Activated CD4-positive, alpha-beta T cell treated with anti-CD3 and anti-CD28 coated beads, Interleukin-2, amount 10 ng/mL, durations not matched to agents 24 days and 14 days (primary cell): ENCODE results near the gene REEP1. TPM values are rescaled to one million over a fixed set of nuclear protein-coding genes. Genes with fewer than 3 reads are reported as not detected.
A peak's percentile ranks its signal among the peaks of the same experiment; 100 is the strongest.

Experiments
- DNase-seq: peaks from one replicate; pipeline ENCODE4 v3.0.0; 2022
- H3K27ac Mint-ChIP-seq: one replicate; pipeline ENCODE4 v1.8.0; 2022; ENCODE audit warnings: mild to moderate bottlenecking, mixed read lengths
- H3K27me3 Mint-ChIP-seq: one replicate; pipeline ENCODE4 v1.8.0; 2022; ENCODE audit warnings: mixed read lengths
- H3K36me3 Mint-ChIP-seq: one replicate; pipeline ENCODE4 v1.8.0; 2022; ENCODE audit warnings: low read depth, mild to moderate bottlenecking, mixed read lengths
- H3K4me1 Mint-ChIP-seq: one replicate; pipeline ENCODE4 v1.8.0; 2021; ENCODE audit warnings: mixed read lengths
- H3K4me3 Mint-ChIP-seq: one replicate; pipeline ENCODE4 v1.8.0; 2022; ENCODE audit warnings: mild to moderate bottlenecking, moderate library complexity, mixed read lengths
- H3K9me3 Mint-ChIP-seq: one replicate; pipeline ENCODE4 v1.8.0; 2021; ENCODE audit warnings: mixed read lengths
- intact Hi-C: fragments of 100-400 bp; cut with micrococcal nuclease; formaldehyde crosslinking; loops from one replicate; pipeline ENCODE4 v1.15.1; 2023
- total RNA-seq: library from RNA; stranded (reverse); gene quantifications from 2 replicates; pipeline ENCODE4 v1.2.3, GENCODE V29; 2022

REEP1 gene
- total RNA-seq, 1 donor from 2014 or later, result 0.44 TPM

DNA sequence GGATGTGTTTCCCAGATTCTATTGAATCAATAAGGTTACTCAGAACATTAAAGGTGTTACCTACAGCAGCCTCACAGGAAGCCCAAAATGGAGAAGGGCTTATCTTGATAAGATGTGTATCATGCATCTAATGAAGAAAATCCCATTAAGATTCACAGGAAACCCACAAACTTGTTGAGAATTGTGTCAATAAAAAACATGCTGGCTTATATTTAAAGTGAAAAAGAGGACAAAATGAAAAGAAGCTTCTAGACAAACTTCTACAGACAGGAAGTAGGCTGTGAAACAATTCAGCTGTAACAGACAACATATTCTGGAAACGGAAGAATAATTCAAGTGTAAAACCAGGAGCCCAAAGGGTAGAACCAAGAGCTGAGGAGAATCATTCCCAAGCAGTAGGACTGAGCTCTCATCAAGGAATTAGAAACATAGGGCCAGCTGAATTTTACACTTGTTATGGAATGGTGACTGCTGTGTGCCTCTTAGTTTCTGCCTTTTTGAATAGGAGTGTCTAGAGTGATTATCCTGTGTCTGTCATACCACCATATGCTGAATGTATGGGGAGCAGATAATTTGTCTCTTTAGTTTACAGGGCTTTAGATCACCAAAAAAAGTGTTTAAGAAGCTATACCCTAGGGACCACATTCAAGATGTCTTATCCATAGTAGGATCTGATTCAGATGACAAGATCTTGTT, 151.8 kb downstream of the REEP1 start:
- Mint-ChIP-seq H3K27ac (peak overlapping the region; percentile 83), H3K4me1 (peaks cover 60% of the 10 kb centered on the region), H3K36me3 (peaks cover 32% of the 10 kb centered on the region), H3K9me3 (no peaks in the 10 kb centered on the region), H3K4me3 (peak overlapping the region; percentile 63), H3K27me3 (no peaks in the 10 kb centered on the region)
- DNase-seq, result peak; percentile 72
- intact Hi-C loops, result loop anchor here (1.0 kb wide), 1 partner anchor 10 kb away; the partner anchor contains the start of gene IMMT

DNA sequence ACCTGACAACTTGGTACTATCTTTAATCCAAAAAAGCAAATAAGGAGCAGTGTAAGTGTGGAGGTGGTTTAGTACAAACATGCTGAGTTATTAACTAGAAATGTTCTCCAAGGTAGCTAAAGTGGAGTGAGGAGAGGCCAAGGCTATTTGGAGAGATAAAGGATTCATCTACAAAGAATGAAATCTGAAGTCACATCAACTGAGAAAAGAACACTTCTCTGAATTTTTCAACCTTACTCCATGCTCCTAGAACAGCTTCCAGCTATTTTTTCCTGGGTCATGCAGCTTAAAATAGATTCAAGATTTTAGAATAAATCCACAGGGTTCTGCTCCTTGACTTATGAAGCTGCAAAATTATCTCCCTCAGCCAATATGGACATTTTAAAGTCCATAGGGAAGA, 160.8 kb downstream of the REEP1 start:
- no peaks in the 10 kb centered on the region for H3K9me3 Mint-ChIP-seq
- intact Hi-C loops, result no loop called here
- peaks cover 20% of the 10 kb centered on the region for H3K4me1 Mint-ChIP-seq
- no peak for DNase-seq
- H3K4me3 Mint-ChIP-seq, result no peak overlapping the region
- H3K27ac Mint-ChIP-seq, result peak overlapping the region; percentile 14
- no peaks in the 10 kb centered on the region for H3K27me3 Mint-ChIP-seq
- peaks cover 63% of the 10 kb centered on the region for H3K36me3 Mint-ChIP-seq

DNA sequence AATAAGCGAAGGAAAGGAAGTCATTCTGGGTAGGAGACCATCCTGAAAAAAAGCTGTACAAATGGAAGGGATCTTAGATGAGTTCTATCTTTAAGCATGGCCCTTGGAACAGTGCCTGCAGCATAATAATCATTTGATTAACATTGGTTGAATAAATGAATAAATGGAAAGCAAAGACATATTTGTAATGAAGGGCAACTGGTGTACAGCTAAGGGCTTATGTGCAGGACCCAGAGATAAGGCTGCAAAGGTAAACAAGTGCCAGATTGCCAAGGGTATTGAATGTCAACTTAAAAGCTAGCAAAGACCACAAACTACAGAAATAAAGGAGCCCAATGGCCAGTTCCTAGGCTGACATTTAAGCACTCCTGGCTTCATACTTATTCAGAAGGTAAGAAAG, 161.6 kb downstream of the REEP1 start:
- Mint-ChIP-seq H3K36me3 (peaks cover 65% of the 10 kb centered on the region), H3K4me3 (no peak overlapping the region), H3K27ac (no peak overlapping the region), H3K4me1 (peaks cover 20% of the 10 kb centered on the region), H3K9me3 (no peaks in the 10 kb centered on the region), H3K27me3 (no peaks in the 10 kb centered on the region)
- intact Hi-C loops, result no loop called here
- DNase-seq, result no peak

DNA sequence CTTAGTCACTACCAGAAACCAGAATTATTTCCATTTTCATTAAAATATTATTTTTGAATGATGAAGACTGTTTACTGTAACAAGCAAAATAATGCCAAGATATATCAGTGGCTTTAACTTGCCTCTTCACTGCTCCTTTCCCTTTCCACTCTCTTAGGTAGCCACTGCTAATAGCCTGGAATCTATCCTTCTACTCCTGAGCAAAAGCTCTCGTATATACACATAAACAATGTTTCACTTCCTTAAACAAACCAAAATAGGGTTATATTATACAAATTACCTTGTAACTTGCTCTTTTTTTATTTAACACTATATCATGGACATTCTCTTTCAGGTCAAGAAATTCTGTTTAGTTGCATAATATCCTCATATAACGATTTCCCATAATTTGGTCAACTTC, 163.0 kb downstream of the REEP1 start:
- no peak for DNase-seq
- Mint-ChIP-seq H3K27me3 (no peaks in the 10 kb centered on the region), H3K4me1 (peaks cover 18% of the 10 kb centered on the region), H3K36me3 (peaks cover 67% of the 10 kb centered on the region), H3K4me3 (no peak overlapping the region), H3K27ac (no peak overlapping the region), H3K9me3 (no peaks in the 10 kb centered on the region)
- intact Hi-C loops, result no loop called here

DNA sequence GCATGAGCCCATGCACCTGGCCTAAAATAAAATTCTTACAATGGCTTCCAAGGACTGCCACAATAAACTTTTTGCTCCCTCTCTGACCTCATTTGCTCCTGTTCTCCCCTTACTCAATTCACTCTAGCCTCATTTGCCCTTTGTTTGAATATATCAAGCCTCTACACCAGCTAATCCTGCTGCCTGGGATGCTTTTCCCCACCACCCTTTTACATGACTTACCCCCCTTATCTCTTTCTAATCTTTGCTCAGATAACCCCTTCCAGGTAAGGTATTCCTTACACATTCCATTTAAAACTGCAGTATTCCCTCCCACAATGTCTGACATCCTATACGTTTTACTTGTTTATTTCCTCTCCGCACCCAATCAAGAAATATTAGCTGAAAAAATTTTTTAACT, 164.8 kb downstream of the REEP1 start:
- no peak for DNase-seq
- Mint-ChIP-seq H3K36me3 (peaks cover 66% of the 10 kb centered on the region), H3K27me3 (no peaks in the 10 kb centered on the region), H3K27ac (no peak overlapping the region), H3K4me1 (peaks cover 18% of the 10 kb centered on the region), H3K4me3 (no peak overlapping the region), H3K9me3 (no peaks in the 10 kb centered on the region)
- intact Hi-C loops, result no loop called here

DNA sequence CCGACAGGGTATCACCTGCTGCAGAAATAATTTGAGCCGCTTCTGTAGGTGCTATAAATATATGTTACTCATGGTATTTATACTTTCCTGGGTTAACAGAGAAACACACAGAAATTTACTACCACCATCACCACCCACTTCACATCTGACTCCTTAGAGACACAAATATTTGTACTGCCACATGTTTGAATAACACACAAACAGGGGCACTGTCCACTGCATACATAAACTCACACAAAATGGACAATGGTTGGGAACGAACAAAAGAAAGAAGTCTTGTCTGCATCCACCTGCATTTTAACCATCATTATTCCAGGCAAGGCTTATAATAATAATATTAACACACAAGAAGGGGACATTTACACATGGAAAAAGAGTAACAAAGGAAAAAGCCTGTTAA, 166.1 kb downstream of the REEP1 start:
- peaks cover 16% of the 10 kb centered on the region for H3K4me1 Mint-ChIP-seq
- H3K4me3 Mint-ChIP-seq, result no peak overlapping the region
- H3K27me3 Mint-ChIP-seq, result no peaks in the 10 kb centered on the region
- intact Hi-C loops, result no loop called here
- no peaks in the 10 kb centered on the region for H3K9me3 Mint-ChIP-seq
- H3K27ac Mint-ChIP-seq, result no peak overlapping the region
- DNase-seq, result no peak
- H3K36me3 Mint-ChIP-seq, result peaks cover 62% of the 10 kb centered on the region

DNA sequence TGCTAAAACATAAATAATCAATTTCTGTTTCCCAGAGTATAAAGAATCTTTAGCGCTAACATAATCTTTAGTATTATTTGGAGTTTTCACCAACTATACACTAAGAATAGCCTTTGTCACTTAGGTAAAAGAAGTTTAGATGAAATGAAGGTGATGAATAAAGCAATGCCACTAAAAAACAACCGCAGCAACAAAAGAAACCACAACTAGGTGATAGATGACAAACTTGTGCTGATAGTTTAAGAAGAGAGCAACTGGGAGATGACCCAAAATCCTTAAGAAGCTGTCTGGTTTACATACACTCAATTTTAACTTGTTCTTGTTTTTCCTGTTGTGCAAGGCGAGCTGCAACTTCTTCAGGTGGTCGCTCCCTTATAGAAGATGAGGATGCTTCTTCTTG, 167.0 kb downstream of the REEP1 start:
- intact Hi-C loops, result no loop called here
- peak overlapping the region; percentile 17 for H3K27ac Mint-ChIP-seq

More for the DNA sequence above, 167.0 kb downstream of the REEP1 start:
- Mint-ChIP-seq H3K36me3 (peaks cover 58% of the 10 kb centered on the region), H3K4me1 (peaks cover 10% of the 10 kb centered on the region), H3K4me3 (no peak overlapping the region), H3K27me3 (no peaks in the 10 kb centered on the region), H3K9me3 (no peaks in the 10 kb centered on the region)
- no peak for DNase-seq

Other genes starting within 250 kb of the REEP1 start
- gene POLR1A, start 231.7 kb downstream of the REEP1 start, total RNA-seq, result 66.8 and 73.5 TPM in 2 replicates
- gene PTCD3, start 231.4 kb downstream of the REEP1 start, total RNA-seq, result 169 and 177 TPM in 2 replicates
- gene IMMT, start 142.2 kb downstream of the REEP1 start, total RNA-seq, result 181 and 188 TPM in 2 replicates
- gene MRPL35, start 138.2 kb downstream of the REEP1 start, total RNA-seq, result 65.0 and 72.7 TPM in 2 replicates
- gene KDM3A, start 103.7 kb upstream of the REEP1 start, total RNA-seq, result 69.6 and 74.0 TPM in 2 replicates
- gene CHMP3, start 225.8 kb upstream of the REEP1 start, total RNA-seq, result 28.3 and 29.0 TPM in 2 replicates